Osteoblast (primary cell): Measurements from ENCODE around the gene GRB10. TPM values are rescaled to one million over a fixed set of nuclear protein-coding genes. Genes with fewer than 3 reads are reported as not detected.

ENCODE experiments used
- DNase-seq: peaks from one replicate; pipeline ENCODE4 v3.0.0; 2011; ENCODE audit warnings: low spot score, mixed read lengths; ENCODE audit not compliant: insufficient read length; ENCODE audit errors: missing footprints
- H2AFZ ChIP-seq: 2 replicates; pipeline ENCODE4 v1.6.0; 2011; ENCODE audit warnings: mild to moderate bottlenecking, low read length
- H3K27ac ChIP-seq: 2 replicates; pipeline ENCODE4 v1.5.1; 2011; ENCODE audit warnings: mild to moderate bottlenecking, low read depth, low read length, moderate library complexity
- H3K27me3 ChIP-seq: 2 replicates; pipeline ENCODE4 v1.6.0; 2012; ENCODE audit warnings: mild to moderate bottlenecking, control low read depth, inconsistent platforms, low read length, moderate library complexity; ENCODE audit not compliant: insufficient read depth
- H3K36me3 ChIP-seq: 2 replicates; pipeline ENCODE4 v1.5.1; 2011; ENCODE audit warnings: mild to moderate bottlenecking, low read length, control low read depth, moderate library complexity; ENCODE audit not compliant: insufficient read depth
- H3K4me1 ChIP-seq: 2 replicates; pipeline ENCODE4 v1.5.1; 2011; ENCODE audit warnings: mild to moderate bottlenecking, low read length, control low read depth, moderate library complexity; ENCODE audit not compliant: insufficient read depth
- H3K4me2 ChIP-seq: 2 replicates; pipeline ENCODE4 v1.6.0; 2011; ENCODE audit warnings: mild to moderate bottlenecking, low read length; ENCODE audit not compliant: insufficient read depth
- H3K4me3 ChIP-seq: fragments of 200-600 bp; sonication (generic); 3 replicates; pipeline ENCODE4 v1.5.1; 2012; ENCODE audit warnings: mild to moderate bottlenecking, low read length, inconsistent platforms; ENCODE audit not compliant: insufficient read depth
- H3K79me2 ChIP-seq: 2 replicates; pipeline ENCODE4 v1.6.0; 2012; ENCODE audit warnings: mild to moderate bottlenecking, low read length, control low read depth, inconsistent platforms; ENCODE audit not compliant: insufficient read depth
- H3K9me3 ChIP-seq: 2 replicates; pipeline ENCODE4 v1.5.1; 2011; ENCODE audit warnings: low read depth, low read length, control low read depth
- H4K20me1 ChIP-seq: 2 replicates; pipeline ENCODE4 v1.6.0; 2012; ENCODE audit warnings: mild to moderate bottlenecking, low read length, control low read depth; ENCODE audit not compliant: insufficient read depth
- CTCF ChIP-seq: IDR thresholded peaks from 2 replicates; pipeline ENCODE4 v1.5.1; 2011; ENCODE audit warnings: mild to moderate bottlenecking, low read depth, low read length, moderate library complexity; ENCODE audit errors: extremely low read depth
- total RNA-seq: library from RNA; depleted of rRNA; stranded (reverse); fragments of >200 nt; gene quantifications from 2 replicates; pipeline ENCODE4 v1.2.3, GENCODE V29; 2012

GRB10 gene
- total RNA-seq, 1 donor: 62.6 TPM

- peaks cover 31% of the 10 kb centered on the region for H3K79me2 ChIP-seq
- H3K4me1 ChIP-seq: peaks cover 9% of the 10 kb centered on the region
- H3K4me3 ChIP-seq: no peak overlapping the region
- peaks cover 33% of the 10 kb centered on the region for H4K20me1 ChIP-seq
- no peak overlapping the region for H3K4me2 ChIP-seq
- no peak for TF ChIP-seq CTCF
- H3K36me3 ChIP-seq: peaks cover 7% of the 10 kb centered on the region
- no peaks in the 10 kb centered on the region for H3K9me3 ChIP-seq
- H3K27ac ChIP-seq: no peak overlapping the region
- H2AFZ ChIP-seq: no peak overlapping the region
- H3K27me3 ChIP-seq: no peaks in the 10 kb centered on the region
- no peak for DNase-seq
Observed at GRCh38 chr7:50682573-50682972, 100.1 kb downstream of the GRB10 start.

- Histone ChIP-seq H3K79me2 (peaks cover 32% of the 10 kb centered on the region), H3K36me3 (peaks cover 3% of the 10 kb centered on the region), H3K9me3 (no peaks in the 10 kb centered on the region), H3K4me3 (no peak overlapping the region), H3K27me3 (no peaks in the 10 kb centered on the region), H3K27ac (no peak overlapping the region), H4K20me1 (peaks cover 29% of the 10 kb centered on the region), H3K4me2 (no peak overlapping the region), H3K4me1 (peaks cover 9% of the 10 kb centered on the region), H2AFZ (no peak overlapping the region)
- DNase-seq: no peak
- TF ChIP-seq CTCF: no peak
Observed at GRCh38 chr7:50682079-50682478, 100.6 kb downstream of the GRB10 start.

GRCh38 chr7:50681432-50682045 lies 101.2 kb downstream of the GRB10 start:
- Histone ChIP-seq H4K20me1 (peaks cover 33% of the 10 kb centered on the region), H3K4me2 (no peak overlapping the region), H3K4me3 (no peak overlapping the region), H2AFZ (no peak overlapping the region), H3K27ac (no peak overlapping the region), H3K27me3 (no peaks in the 10 kb centered on the region), H3K4me1 (peaks cover 9% of the 10 kb centered on the region), H3K79me2 (peaks cover 37% of the 10 kb centered on the region), H3K36me3 (no peaks in the 10 kb centered on the region), H3K9me3 (no peaks in the 10 kb centered on the region)
- no peak for DNase-seq
- no peak for TF ChIP-seq CTCF

- no peak for DNase-seq
- no peaks in the 10 kb centered on the region for H3K4me1 ChIP-seq
- H3K27ac ChIP-seq: no peak overlapping the region
- no peaks in the 10 kb centered on the region for H3K27me3 ChIP-seq
- no peak overlapping the region for H2AFZ ChIP-seq
- H3K79me2 ChIP-seq: peaks cover 44% of the 10 kb centered on the region
- no peaks in the 10 kb centered on the region for H3K9me3 ChIP-seq
- H3K4me3 ChIP-seq: no peak overlapping the region
- H3K36me3 ChIP-seq: peaks cover 1% of the 10 kb centered on the region
- TF ChIP-seq CTCF: peak; percentile 49
- no peak overlapping the region for H3K4me2 ChIP-seq
- peaks cover 30% of the 10 kb centered on the region for H4K20me1 ChIP-seq
Observed at GRCh38 chr7:50679218-50680007, 103.3 kb downstream of the GRB10 start.
